NT2/D1 (cell line): ENCODE data around the gene CAMTA1.

Experiments
- DNase-seq: peaks from one replicate; pipeline ENCODE4 v3.0.0-alpha.2; 2011; ENCODE audit warnings: low read depth, low spot score
- H3K27me3 ChIP-seq: 2 replicates; pipeline ENCODE4 v1.6.0; 2011; ENCODE audit warnings: mild to moderate bottlenecking; ENCODE audit not compliant: insufficient read length, insufficient read depth
- H3K36me3 ChIP-seq: 2 replicates; pipeline ENCODE4 v1.6.1; 2011; ENCODE audit warnings: mild to moderate bottlenecking, low read length, mixed read lengths; ENCODE audit not compliant: insufficient read depth, insufficient read length
- H3K4me1 ChIP-seq: 2 replicates; pipeline ENCODE4 v1.5.1; 2011; ENCODE audit not compliant: insufficient read depth, insufficient read length
- H3K4me3 ChIP-seq: 2 replicates; pipeline ENCODE4 v1.5.1; 2011; ENCODE audit warnings: low read depth; ENCODE audit not compliant: insufficient read length
- H3K9ac ChIP-seq: 2 replicates; pipeline ENCODE4 v1.6.0; 2011; ENCODE audit warnings: low read depth; ENCODE audit not compliant: insufficient read length
- H3K9me3 ChIP-seq: 2 replicates; pipeline ENCODE4 v1.5.1; 2011; ENCODE audit warnings: mild to moderate bottlenecking, low read length; ENCODE audit not compliant: insufficient read depth
- SUZ12 ChIP-seq: IDR thresholded peaks from 2 replicates; pipeline ENCODE4 v1.6.1; 2011; ENCODE audit not compliant: insufficient read length, insufficient read depth; ENCODE audit errors: extremely low read depth
- YY1 ChIP-seq: IDR thresholded peaks from 2 replicates; pipeline ENCODE4 v1.6.1; 2011; ENCODE audit not compliant: insufficient read length, insufficient read depth
- ZNF274 ChIP-seq: IDR thresholded peaks from 2 replicates; pipeline ENCODE4 v1.6.1; 2011; ENCODE audit warnings: mild to moderate bottlenecking, low read depth, low read length

Gene CAMTA1

DNA sequence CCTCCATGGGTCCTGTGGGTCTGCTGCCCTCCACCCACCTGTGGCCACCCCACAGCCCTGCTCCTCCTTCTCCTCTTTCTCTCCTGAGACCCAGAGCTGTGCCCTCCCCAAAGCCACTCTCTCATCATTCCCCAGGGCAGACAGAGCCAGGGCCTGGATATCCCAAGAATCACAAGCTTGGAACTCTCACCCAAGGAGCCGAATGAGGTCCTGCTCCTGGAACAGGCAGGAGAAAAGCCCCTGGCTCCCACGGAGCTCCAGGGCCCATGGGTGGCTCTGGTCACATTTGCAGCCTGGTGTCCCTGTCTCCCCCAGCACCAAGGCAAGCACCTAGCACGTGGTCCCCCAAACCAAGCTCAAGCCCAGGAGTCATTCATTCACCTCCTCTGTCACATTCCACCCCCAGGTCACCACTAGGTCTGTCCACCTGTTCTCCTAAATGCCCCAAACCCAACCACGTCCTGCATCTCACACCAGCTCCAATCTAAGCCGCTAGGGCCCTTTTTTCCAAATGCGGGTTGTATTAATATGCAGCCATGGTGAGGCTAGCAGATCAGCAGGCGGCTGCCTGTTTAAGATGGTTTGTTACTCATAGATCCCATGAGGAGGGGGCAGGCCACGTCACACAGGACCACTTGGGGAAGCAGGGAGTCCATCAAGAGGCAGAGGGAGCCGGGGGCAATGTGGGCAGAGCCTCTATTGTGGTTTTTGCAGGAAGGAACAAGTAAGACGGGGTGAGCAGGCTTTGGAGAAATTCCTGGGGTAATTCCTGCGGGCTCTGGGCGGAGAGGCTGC lies 770.3 kb downstream of the CAMTA1 start:
- Histone ChIP-seq H3K27me3 (no peaks in the 10 kb centered on the region), H3K4me3 (no peak overlapping the region), H3K36me3 (no peaks in the 10 kb centered on the region), H3K9me3 (peaks cover 5% of the 10 kb centered on the region; the same call in 1 of the 2 replicates), H3K9ac (no peak overlapping the region), H3K4me1 (peaks cover 9% of the 10 kb centered on the region)
- TF ChIP-seq YY1 (no peak), SUZ12 (no peak)
- DNase-seq = no peak

DNA sequence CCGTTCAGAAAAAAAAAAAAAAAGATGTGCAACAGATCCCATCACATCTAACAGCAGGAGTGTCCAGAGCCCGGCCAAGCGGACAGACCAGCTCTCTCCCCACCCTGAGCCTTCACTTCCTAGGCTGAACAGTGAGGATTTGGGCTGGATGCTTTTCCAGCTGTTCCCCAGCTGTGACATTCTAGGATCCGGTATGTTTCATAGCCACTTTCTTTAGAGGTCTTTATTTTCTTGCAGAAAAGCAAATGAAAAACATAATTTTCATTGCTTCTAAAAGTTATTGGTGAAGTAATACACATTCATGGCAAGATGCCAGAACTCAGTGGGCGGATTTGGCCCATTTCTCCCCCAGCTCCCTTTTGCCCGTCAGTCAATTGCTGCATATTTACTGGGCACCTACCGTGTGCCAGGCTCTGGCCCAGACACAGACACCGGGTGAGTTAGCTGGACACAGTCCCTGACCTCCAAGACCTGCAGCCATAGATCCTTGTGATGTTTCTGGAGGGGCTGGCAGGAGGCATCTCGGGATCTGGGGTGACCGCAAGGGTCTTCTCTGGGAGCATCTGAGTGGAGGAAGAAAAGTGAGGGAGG lies 772.1 kb downstream of the CAMTA1 start:
- no peaks in the 10 kb centered on the region for H3K27me3 ChIP-seq
- DNase-seq = no peak
- H3K9ac ChIP-seq = no peak overlapping the region
- no peaks in the 10 kb centered on the region for H3K36me3 ChIP-seq
- no peaks in the 10 kb centered on the region for H3K4me1 ChIP-seq
- TF ChIP-seq YY1 (no peak), SUZ12 (no peak), ZNF274 (no peak)
- H3K9me3 ChIP-seq = peaks cover 5% of the 10 kb centered on the region; the same call in 1 of the 2 replicates
- H3K4me3 ChIP-seq = no peak overlapping the region

DNA sequence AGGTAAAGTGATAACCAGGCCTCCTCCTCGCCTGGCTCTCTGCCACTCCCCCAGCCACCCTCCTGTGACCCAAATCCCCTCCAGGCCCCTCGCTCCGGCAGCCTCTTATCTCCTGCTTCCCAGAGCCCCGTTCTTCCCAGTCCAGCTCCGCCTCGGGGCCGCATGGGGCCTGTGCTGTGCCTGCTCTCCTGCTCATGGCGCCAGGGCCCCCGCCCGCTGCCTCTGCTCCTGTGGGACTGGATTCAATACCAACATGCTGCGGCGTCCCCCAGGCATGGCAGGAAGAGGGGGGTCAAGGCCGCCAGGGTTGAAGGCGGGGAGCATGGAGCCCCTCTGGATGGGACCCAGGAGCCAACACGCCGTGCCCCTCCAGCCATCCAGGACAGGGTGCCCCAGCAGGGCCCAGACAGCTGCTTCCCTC lies 772.8 kb downstream of the CAMTA1 start:
- Histone ChIP-seq H3K9ac (no peak overlapping the region), H3K9me3 (peaks cover 5% of the 10 kb centered on the region; the same call in 1 of the 2 replicates), H3K27me3 (no peaks in the 10 kb centered on the region), H3K36me3 (no peaks in the 10 kb centered on the region), H3K4me3 (no peak overlapping the region), H3K4me1 (no peaks in the 10 kb centered on the region)
- TF ChIP-seq YY1 (no peak), ZNF274 (no peak), SUZ12 (no peak)
- no peak for DNase-seq

DNA sequence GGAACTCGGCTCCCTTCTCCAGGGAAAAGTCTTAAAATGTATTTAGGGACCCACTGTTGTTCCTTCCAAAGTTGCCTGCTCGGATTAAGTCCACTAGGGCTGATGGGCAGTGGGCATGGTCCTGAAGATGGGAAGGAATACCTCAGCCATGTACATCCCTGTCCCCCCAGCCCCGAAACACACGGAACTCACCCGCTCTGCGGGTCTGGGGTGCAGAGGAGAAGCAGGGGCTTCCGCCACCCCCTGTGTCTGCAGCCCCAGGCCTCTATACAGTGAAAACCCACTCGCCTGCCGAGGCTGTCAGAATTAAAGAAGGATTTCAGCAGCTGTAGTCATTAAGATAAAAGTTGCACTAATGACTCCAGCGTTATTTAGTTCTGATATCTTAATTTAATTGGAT lies 773.2 kb downstream of the CAMTA1 start:
- H3K27me3 ChIP-seq = no peaks in the 10 kb centered on the region
- DNase-seq = no peak
- H3K4me3 ChIP-seq = no peak overlapping the region
- no peaks in the 10 kb centered on the region for H3K36me3 ChIP-seq
- H3K4me1 ChIP-seq = no peaks in the 10 kb centered on the region
- TF ChIP-seq YY1 = no peak
- TF ChIP-seq ZNF274 = no peak
- TF ChIP-seq SUZ12 = no peak
- H3K9me3 ChIP-seq = peaks cover 5% of the 10 kb centered on the region; the same call in 1 of the 2 replicates
- H3K9ac ChIP-seq = no peak overlapping the region

DNA sequence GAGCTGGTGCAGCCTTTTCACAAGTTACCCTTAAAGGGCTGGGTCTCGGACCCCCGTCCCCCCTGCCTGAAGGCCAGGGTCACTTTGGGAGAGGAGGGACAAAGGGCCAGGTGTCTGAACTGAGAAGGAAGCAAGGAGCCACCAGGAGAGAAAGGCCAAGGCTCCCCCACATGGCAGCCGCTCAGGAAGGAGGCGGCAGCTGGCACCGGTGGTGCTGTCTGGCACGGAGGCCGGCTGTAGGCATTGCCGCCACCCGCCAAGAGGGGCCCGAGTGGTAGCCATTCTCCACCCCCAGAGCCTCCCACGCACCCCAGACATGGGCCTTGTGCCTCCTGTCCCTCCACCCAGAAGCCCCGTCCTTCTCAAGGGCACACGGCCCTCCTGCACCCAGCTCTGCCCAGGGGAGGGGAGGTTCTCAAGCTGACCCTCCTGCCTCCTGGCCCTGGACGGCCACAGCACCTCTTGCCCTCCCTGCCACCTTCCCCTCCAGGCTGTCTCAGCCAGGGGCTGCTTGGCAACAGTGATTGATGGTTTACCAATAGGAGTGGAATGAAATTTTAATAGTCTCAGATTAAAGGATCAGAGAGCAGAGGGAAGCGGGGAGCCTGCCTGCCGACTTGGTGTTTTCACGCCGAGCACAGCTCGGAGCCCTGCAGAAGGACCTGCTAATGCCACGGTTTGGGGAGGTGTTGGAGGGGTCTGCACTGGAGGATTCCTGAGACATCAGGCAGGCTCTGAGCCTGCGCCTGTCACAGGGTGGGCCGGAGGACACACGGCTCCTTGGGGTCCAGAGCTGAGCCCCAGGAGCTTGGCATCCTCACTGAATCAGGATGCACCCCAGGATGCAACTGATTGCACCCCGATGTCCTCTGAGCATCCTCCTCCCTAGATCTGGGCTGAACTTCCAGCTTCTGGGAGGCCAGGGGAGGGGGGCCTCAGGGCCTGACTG lies 773.9 kb downstream of the CAMTA1 start:
- no peaks in the 10 kb centered on the region for H3K36me3 ChIP-seq
- H3K4me1 ChIP-seq = no peaks in the 10 kb centered on the region
- H3K9me3 ChIP-seq = peaks cover 3% of the 10 kb centered on the region; the same call in 1 of the 2 replicates
- H3K27me3 ChIP-seq = no peaks in the 10 kb centered on the region
- no peak for DNase-seq
- H3K9ac ChIP-seq = no peak overlapping the region
- TF ChIP-seq SUZ12 (no peak), ZNF274 (no peak), YY1 (no peak)
- no peak overlapping the region for H3K4me3 ChIP-seq

DNA sequence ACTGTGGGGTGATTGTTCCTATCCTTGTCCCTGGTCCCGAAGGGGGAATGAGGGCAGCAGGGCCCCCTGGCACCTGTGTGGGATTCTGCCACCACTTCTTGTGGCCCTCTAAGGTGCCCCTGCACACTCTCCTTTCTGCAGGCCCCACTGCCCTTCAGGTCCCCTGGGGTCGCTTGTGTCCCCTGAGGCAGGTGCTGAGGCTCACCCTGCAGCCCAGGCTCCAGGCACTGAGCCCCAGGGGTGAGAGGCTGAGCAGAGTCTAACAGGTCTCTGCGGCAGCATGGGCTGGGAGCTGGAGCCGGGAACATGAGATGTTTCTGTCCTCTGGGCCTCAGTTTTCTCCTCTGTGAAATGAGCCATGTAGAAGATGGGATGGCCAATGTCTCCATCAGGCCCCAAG lies 774.9 kb downstream of the CAMTA1 start:
- DNase-seq = no peak
- TF ChIP-seq ZNF274 (no peak), YY1 (no peak), SUZ12 (no peak)
- no peaks in the 10 kb centered on the region for H3K4me1 ChIP-seq

DNA sequence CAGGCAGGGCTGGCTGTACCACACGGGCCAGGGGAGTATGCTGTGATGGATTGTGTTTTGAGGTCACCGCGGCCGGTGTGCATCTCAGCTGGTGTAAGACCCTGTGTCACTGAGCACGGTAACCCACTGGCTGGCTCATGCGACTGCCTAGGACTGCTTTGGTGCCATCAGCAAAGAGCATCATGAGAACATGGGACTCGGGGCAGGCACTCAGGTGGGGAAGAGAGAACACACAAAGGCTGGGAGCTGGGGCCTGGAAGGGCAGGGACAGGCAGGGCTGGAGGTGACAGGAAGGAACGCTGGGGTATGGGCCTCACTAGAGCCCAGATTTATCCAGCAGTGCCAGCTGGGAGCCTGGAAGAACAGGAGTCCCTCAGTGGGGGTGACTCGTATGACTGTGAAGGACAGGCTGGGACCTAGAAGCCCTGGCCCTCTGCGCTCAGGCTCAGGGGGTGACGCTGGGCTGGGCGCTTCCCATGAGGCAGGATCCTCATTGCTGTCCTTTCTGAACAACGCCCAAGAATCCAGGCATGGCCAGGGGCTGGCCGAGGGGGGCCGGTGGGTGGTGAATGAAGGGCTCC lies 775.4 kb downstream of the CAMTA1 start:
- Histone ChIP-seq H3K4me1 (no peaks in the 10 kb centered on the region), H3K27me3 (no peaks in the 10 kb centered on the region), H3K36me3 (no peaks in the 10 kb centered on the region), H3K9me3 (no peaks in the 10 kb centered on the region), H3K9ac (no peak overlapping the region), H3K4me3 (no peak overlapping the region)
- TF ChIP-seq ZNF274 (no peak), SUZ12 (no peak), YY1 (no peak)
- DNase-seq = no peak

More for the DNA sequence above, 774.9 kb downstream of the CAMTA1 start:
- no peaks in the 10 kb centered on the region for H3K36me3 ChIP-seq
- H3K9me3 ChIP-seq = no peaks in the 10 kb centered on the region
- H3K9ac ChIP-seq = no peak overlapping the region
- no peaks in the 10 kb centered on the region for H3K27me3 ChIP-seq
- H3K4me3 ChIP-seq = no peak overlapping the region
